Spleen (tissue), 11 donors: ENCODE measurements around the gene TRIM21. TPM values are rescaled to one million over a fixed set of nuclear protein-coding genes. Genes with fewer than 3 reads are reported as not detected.
"Not testable (repeated sequence)": the region's sequence is repeated elsewhere in the genome, so short reads cannot be mapped to it uniquely, and the experiment has no call there.

Experiments used
- DNase-seq: peaks from one replicate; pipeline ENCODE4 v3.0.0-alpha.2; 2020
- H3K27ac ChIP-seq, 8 donors: fragments of 200-600 bp; sonication (generic) in 7 of 8; 1 replicate in 4 of 8; 2 replicates in 4 of 8; pipeline versions ENCODE4 v1.5.0 to v1.8.0; 2016 to 2021; ENCODE audit warnings: inconsistent platforms in 4 of 8, mild to moderate bottlenecking in 4 of 8, moderate library complexity in 1 of 8
- H3K27me3 ChIP-seq, 7 donors: fragments of 200-600 bp; sonication (generic) in 6 of 7; replicated peaks in 1 of 7; 1 replicate in 4 of 7; 2 replicates in 3 of 7; pipeline versions ENCODE4 v1.5.0 to v1.8.0; 2016 to 2021; ENCODE audit warnings: inconsistent platforms in 3 of 7, mild to moderate bottlenecking in 1 of 7
- H3K36me3 ChIP-seq, 6 donors: fragments of 200-600 bp; sonication (generic) in 5 of 6; 1 replicate in 4 of 6; 2 replicates in 2 of 6; pipeline versions ENCODE4 v1.5.0 to v1.8.0; 2016 to 2021; ENCODE audit warnings: inconsistent platforms in 2 of 6
- H3K4me1 ChIP-seq, 6 donors: fragments of 200-600 bp; sonication (generic) in 5 of 6; 1 replicate in 3 of 6; 2 replicates in 3 of 6; pipeline versions ENCODE4 v1.5.0 to v1.8.0; 2016 to 2021; ENCODE audit warnings: inconsistent platforms in 3 of 6
- H3K4me3 ChIP-seq, 8 donors: fragments of 200-600 bp; sonication (generic) in 7 of 8; 1 replicate in 4 of 8; 2 replicates in 4 of 8; pipeline versions ENCODE4 v1.5.0 to v1.8.0; 2016 to 2021; ENCODE audit warnings: inconsistent platforms in 4 of 8, mild to moderate bottlenecking in 4 of 8, moderate library complexity in 2 of 8
- H3K9me3 ChIP-seq, 8 donors: fragments of 200-600 bp; sonication (generic) in 7 of 8; 1 replicate in 4 of 8; 2 replicates in 4 of 8; pipeline versions ENCODE4 v1.5.0 to v1.8.0; 2016 to 2021; ENCODE audit warnings: inconsistent platforms in 4 of 8
- POLR2A ChIP-seq, 3 donors: fragments of 450-650 bp; IDR thresholded peaks; one replicate each; pipeline ENCODE4 v1.5.1; 2017; ENCODE audit warnings: antibody characterized with exemption in 3 of 3, mild to moderate bottlenecking in 1 of 3
- POLR2AphosphoS5 ChIP-seq, 3 donors: sonication (generic); formaldehyde crosslinking; IDR thresholded peaks; one replicate each; pipeline ENCODE4 v1.5.1; 2017; ENCODE audit warnings: antibody characterized with exemption in 3 of 3
- WGBS, 5 donors: extraction: QIAGEN DNeasy Blood & Tissue Kit in 3 of 5; methylation state at CpG; one replicate each; pipeline versions ENCODE4 v1.1.5 to v1.1.7; 2013 to 2018; 5-methylcytosine and 5-hydroxymethylcytosine counted together
- intact Hi-C: fragments of 100-400 bp; cut with DNase I; formaldehyde crosslinking; loops from one replicate; pipeline ENCODE4 v1.15.0; 2023; ENCODE audit warnings: low total_unique reads
- polyA plus RNA-seq, 3 donors: library from polyadenylated mRNA; stranded (reverse); fragments of 200-250 nt; gene quantifications; one replicate each; pipeline ENCODE4 v1.2.1, GENCODE V29; 2013
- total RNA-seq, 7 donors: library from RNA; depleted of rRNA in 3 of 7; stranded (reverse); fragments of >200 nt in 3 of 7; fragmentation: NEBNext Ultra II Directional in 4 of 7; extraction: Animal tissue kit (Norgen Biotek cat#: 25700) in 4 of 7; gene quantifications; one replicate each; pipeline versions ENCODE4 v1.1.0 to v1.2.1, GENCODE V29; 2016 to 2021
- TF ChIP-seq, protein P1 (sequence below), 11 experiments: fragments of 200-600 bp in 7 of 11; fragments of 450-650 bp in 4 of 11; sonication (generic) in 4 of 11; IDR thresholded peaks in 8 of 11; conservative IDR thresholded peaks in 3 of 11; 1 replicate in 7 of 11; 2 replicates in 4 of 11; pipeline versions ENCODE4 v1.4.0 to v1.8.0; 2016 to 2021; ENCODE audit warnings: antibody characterized with exemption in 11 of 11, inconsistent platforms in 4 of 11, mild to moderate bottlenecking in 1 of 11
- donor health status: healthy with polysubstance abuse.
- donor health status: DM: no; HTN: no; CAD: no; lungs with moderate emphysema.
- donor health status: DM: no; HTN: no; CAD: no.
- donor health status: Bipolar disorder and iron deficiency.
- donor health status: healthy.
- donor health status: DM: no; HTN: no; CAD: no.
- donor health status: DM: yes; HTN: yes; CAD: no.

Gene TRIM21
- total and polyA plus RNA-seq, 10 donors, result 20.3 to 43.3 (median 31.7) TPM

DNA sequence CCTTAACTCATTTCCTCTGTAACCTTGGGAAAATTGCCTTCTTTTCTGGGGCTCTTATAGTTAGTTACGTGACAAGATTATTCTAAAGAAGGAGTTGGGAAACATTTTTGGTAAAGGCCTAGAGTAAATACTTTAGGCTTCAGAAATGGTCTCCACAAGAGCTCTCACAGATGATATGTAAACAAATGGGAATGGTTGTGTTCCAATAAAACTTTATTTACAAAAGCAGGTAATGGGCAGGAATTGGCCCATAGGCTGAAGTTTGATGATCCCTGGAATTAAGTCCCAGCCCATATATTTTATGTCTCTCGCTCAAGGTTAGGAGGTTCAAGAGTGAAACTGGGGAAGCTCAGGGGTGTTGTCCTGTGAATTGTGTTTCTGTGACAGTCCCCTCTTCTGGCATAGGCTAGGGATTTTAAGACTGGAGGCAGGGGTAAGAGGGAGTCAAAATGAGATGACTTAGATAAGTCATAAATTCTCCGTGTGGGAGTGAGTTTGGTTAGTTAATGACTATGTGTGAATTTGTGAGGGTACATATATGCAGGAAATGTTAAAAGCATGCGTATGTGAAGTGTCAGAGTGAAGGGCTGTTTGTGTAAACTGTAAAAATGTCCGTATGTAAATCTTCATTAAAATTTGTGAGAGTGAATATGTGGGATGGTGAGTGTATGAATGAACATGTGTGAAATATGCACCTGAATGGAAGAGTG lies 17.9 kb downstream of the TRIM21 start:
- Histone ChIP-seq H3K4me3 (no peak overlapping the region), H3K4me1 (no peaks in the 10 kb centered on the region), H3K9me3 (no peaks in the 10 kb centered on the region), H3K27ac (no peak overlapping the region), H3K36me3 (no peaks in the 10 kb centered on the region), H3K27me3 (no peaks in the 10 kb centered on the region)
- intact Hi-C loops, result no loop called here
- WGBS, 5 donors, result 69 to 84% (median 77%) methylated on average over 5 of the region's 5 CpGs
- no peak for DNase-seq
- TF ChIP-seq POLR2AphosphoS5 (IDR thresholded peaks at IDR 0.05), result no peak
- TF ChIP-seq, protein P1, sequence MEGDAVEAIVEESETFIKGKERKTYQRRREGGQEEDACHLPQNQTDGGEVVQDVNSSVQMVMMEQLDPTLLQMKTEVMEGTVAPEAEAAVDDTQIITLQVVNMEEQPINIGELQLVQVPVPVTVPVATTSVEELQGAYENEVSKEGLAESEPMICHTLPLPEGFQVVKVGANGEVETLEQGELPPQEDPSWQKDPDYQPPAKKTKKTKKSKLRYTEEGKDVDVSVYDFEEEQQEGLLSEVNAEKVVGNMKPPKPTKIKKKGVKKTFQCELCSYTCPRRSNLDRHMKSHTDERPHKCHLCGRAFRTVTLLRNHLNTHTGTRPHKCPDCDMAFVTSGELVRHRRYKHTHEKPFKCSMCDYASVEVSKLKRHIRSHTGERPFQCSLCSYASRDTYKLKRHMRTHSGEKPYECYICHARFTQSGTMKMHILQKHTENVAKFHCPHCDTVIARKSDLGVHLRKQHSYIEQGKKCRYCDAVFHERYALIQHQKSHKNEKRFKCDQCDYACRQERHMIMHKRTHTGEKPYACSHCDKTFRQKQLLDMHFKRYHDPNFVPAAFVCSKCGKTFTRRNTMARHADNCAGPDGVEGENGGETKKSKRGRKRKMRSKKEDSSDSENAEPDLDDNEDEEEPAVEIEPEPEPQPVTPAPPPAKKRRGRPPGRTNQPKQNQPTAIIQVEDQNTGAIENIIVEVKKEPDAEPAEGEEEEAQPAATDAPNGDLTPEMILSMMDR (IDR thresholded peaks at IDR 0.05 in 8 of 11, conservative IDR thresholded peaks at IDR 0.05 in 3 of 11), result no peak
- TF ChIP-seq POLR2A (IDR thresholded peaks at IDR 0.05), result no peak

DNA sequence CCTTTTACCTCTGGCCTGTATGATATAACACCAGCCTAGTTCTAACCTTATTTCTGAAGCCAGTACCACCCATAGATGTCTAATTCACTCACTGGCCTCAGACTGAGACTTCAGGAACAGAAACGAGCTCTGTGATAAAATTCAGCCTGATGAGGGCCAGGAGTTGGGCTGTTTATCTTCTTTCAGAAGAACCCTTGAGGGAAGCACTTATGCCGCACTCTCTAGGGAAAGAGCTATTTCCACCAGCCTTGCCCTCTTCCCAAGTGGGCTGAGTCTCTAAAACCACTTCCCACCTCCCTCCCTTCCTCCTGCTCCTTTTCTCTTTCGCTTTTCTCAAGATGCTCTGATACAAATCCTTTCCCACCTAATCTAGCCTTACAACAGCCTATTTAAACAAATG lies 23.3 kb downstream of the TRIM21 start:
- DNase-seq, result no peak
- H3K4me3 ChIP-seq, result no peak overlapping the region
- TF ChIP-seq, protein P1 (IDR thresholded peaks at IDR 0.05 in 8 of 11, conservative IDR thresholded peaks at IDR 0.05 in 3 of 11), result no peak
- no peak for TF ChIP-seq POLR2A (IDR thresholded peaks at IDR 0.05)
- TF ChIP-seq POLR2AphosphoS5 (IDR thresholded peaks at IDR 0.05), result no peak
- no peaks in the 10 kb centered on the region for H3K9me3 ChIP-seq
- H3K4me1 ChIP-seq, result no peaks in the 10 kb centered on the region
- intact Hi-C loops, result no loop called here
- no peak overlapping the region for H3K27ac ChIP-seq
- H3K36me3 ChIP-seq, result no peaks in the 10 kb centered on the region
- 50 to 68% (median 64%) methylated on average over 3 of the region's 3 CpGs for WGBS, 5 donors
- H3K27me3 ChIP-seq, result no peaks in the 10 kb centered on the region

DNA sequence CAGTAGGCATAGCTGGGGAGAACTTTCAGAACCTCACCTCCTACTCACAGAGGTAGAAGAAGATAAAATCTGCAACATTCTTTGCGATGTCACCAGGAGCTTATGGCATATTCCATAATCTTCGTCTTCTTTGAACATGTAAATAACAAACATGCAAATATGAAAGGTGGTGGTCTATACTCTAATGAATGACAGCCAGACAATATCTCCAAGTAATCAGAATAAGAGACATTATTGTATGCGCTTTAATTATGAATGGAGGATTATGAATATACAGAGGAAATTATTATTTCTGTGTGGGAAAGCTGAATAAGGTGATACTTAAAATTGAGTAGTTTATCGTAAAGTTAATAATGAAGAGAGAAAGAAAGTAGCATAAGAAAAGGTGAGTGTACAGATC lies 25.2 kb downstream of the TRIM21 start, which contains the start of gene OR52B4:
Gene OR52B4, minus strand, starts transcription at position 101 of the 400 bp plus-strand sequence. Its CDS starts 91 bp downstream, at position 10.
- Histone ChIP-seq H3K4me1 (no peaks in the 10 kb centered on the region), H3K4me3 (no peak within 1 kb of the TSS), H3K27me3 (no peaks in the 10 kb centered on the region), H3K27ac (no peak within 1 kb of the TSS), H3K36me3 (no peaks in the 10 kb centered on the region), H3K9me3 (peaks cover 0 to 4% (median 0%) of the 10 kb centered on the region in 8 donors)
- 69 to 95% (median 86%) methylated on average over 4 of the region's 4 CpGs for WGBS, 5 donors
- DNase-seq, result no peak
- TF ChIP-seq POLR2AphosphoS5 (IDR thresholded peaks at IDR 0.05) (no peak), POLR2A (IDR thresholded peaks at IDR 0.05) (no peak)
- TF ChIP-seq, protein P1 (IDR thresholded peaks at IDR 0.05 in 8 of 11, conservative IDR thresholded peaks at IDR 0.05 in 3 of 11), result no peak
- intact Hi-C loops, result no loop called here

DNA sequence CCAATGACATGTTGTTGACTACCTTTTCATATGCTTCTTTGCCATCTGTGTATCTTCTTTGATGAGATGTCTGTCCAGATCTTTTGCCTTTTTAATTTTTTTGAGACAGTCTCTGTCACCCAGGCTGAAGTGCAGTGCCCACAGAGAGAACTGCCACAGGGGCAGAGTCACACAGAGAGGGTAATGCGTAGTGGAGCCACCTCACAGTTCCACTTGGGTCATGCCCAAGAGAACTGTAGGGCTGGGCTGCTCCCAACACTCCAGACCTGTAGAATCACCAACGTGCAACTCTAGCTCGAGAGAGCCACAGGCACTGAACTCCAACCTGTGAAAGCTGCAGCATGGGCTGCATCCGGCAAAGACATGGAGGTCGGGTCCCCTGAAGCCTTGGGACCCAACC lies 45.4 kb downstream of the TRIM21 start:
- intact Hi-C loops, H3K27me3 ChIP-seq, H3K9me3 ChIP-seq, DNase-seq, H3K36me3 ChIP-seq, H3K4me1 ChIP-seq, H3K27ac ChIP-seq, H3K4me3 ChIP-seq: not testable (repeated sequence)
- WGBS, 5 donors, result 89 to 100% (median 96%) methylated on average over 1 of the region's 5 CpGs; no CpG with 5 or more reads in 2 of the 5 donors

DNA sequence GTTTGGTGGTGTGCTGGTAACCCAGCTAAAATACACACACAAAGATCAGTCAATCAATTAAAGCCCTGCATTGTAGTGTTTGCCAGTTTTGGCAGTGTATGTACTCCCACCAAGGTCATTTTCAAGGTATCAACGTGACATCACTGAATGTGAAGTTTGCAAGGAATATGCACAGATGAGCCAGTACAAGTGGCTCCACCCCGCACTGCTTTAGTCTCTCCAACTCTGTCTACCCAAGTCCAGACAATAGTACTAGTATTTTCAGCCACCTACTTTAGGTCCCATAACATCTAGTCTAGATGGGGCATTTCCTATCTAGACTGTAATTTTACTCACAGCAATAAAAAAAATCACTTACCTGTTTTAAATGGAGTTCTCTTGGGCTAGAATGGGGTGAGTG lies 48.1 kb downstream of the TRIM21 start:
- H3K36me3 ChIP-seq, intact Hi-C loops, H3K4me1 ChIP-seq, H3K9me3 ChIP-seq, DNase-seq, H3K4me3 ChIP-seq, H3K27ac ChIP-seq, H3K27me3 ChIP-seq: not testable (repeated sequence)
- WGBS, 5 donors, result 64 to 83% (median 77%) methylated on average over 2 of the region's 2 CpGs

Other genes with a start within 250 kb of the TRIM21 start
- not detected for gene OR52B4, start 25.3 kb downstream of the TRIM21 start, total RNA-seq
- not detected for gene OR52B4, start 25.3 kb downstream of the TRIM21 start, polyA plus RNA-seq
- gene OR52K2, start 55.6 kb upstream of the TRIM21 start, total RNA-seq, result 1 to 10 TPM in 3 of 7 donors, under 1 TPM in 2, not detected in 2; 0.94 to 1.4 (median 1.1) TPM
- gene OR52K2, start 55.6 kb upstream of the TRIM21 start, polyA plus RNA-seq, result not detected
- gene OR52K1, start 88.9 kb upstream of the TRIM21 start, total RNA-seq, result under 1 TPM; 0.09 to 0.85 (median 0.30) TPM
- gene OR52K1, start 88.9 kb upstream of the TRIM21 start, polyA plus RNA-seq, result not detected
- not detected for gene OR52M1, start 151.5 kb upstream of the TRIM21 start, total RNA-seq
- gene OR52M1, start 151.5 kb upstream of the TRIM21 start, polyA plus RNA-seq, result not detected
- gene OR52I2, start 188.0 kb upstream of the TRIM21 start, total RNA-seq, result not detected
- not detected for gene OR52I2, start 188.0 kb upstream of the TRIM21 start, polyA plus RNA-seq
- gene OR52I1, start 200.3 kb upstream of the TRIM21 start, total RNA-seq, result not detected
- not detected for gene OR52I1, start 200.3 kb upstream of the TRIM21 start, polyA plus RNA-seq
- gene TRIM68, start 214.5 kb upstream of the TRIM21 start, total RNA-seq, result 10 to 100 TPM; 12.2 to 22.9 (median 19.5) TPM
- gene TRIM68, start 214.5 kb upstream of the TRIM21 start, polyA plus RNA-seq, result 1 to 10 TPM; 3.4 to 7.2 (median 4.0) TPM
- not detected for gene OR51D1, start 243.8 kb upstream of the TRIM21 start, total RNA-seq
- gene OR51D1, start 243.8 kb upstream of the TRIM21 start, polyA plus RNA-seq, result not detected